DND-41 (cell line): ENCODE data around the gene SNX9.

ENCODE experiments used
- CTCF ChIP-seq: IDR thresholded peaks from 2 replicates; pipeline ENCODE4 v1.5.1; 2012; ENCODE audit warnings: borderline replicate concordance, low read length, moderate library complexity, mild to moderate bottlenecking; ENCODE audit not compliant: poor library complexity, severe bottlenecking; ENCODE audit errors: extremely low read depth
- EZH2 ChIP-seq: IDR thresholded peaks from 3 replicates; pipeline ENCODE4 v1.6.1; 2012; ENCODE audit warnings: borderline replicate concordance, low read depth, mild to moderate bottlenecking, moderate library complexity, low read length, inconsistent platforms; ENCODE audit not compliant: severe bottlenecking

GRCh38 chr6:157867155-157867559 lies 44.1 kb downstream of the SNX9 start:
- TF ChIP-seq CTCF (no peak), EZH2 (no peak)
